Ishikawa (cell line): ENCODE results near the gene ZNF778.

Experiments
- CEBPB ChIP-seq: IDR thresholded peaks from 2 replicates; pipeline ENCODE4 v1.6.1; 2012
- CREB1 ChIP-seq: IDR thresholded peaks from 2 replicates; pipeline ENCODE4 v1.6.1; 2012; ENCODE audit warnings: low read depth
- EGR1 ChIP-seq: IDR thresholded peaks from 2 replicates; pipeline ENCODE4 v1.6.1; 2012
- EP300 ChIP-seq: IDR thresholded peaks from 2 replicates; pipeline ENCODE4 v1.6.1; 2012; ENCODE audit warnings: borderline replicate concordance
- FOXM1 ChIP-seq: IDR thresholded peaks from 2 replicates; pipeline ENCODE4 v1.6.1; 2012; ENCODE audit warnings: low read depth, borderline replicate concordance
- MAX ChIP-seq: IDR thresholded peaks from 2 replicates; pipeline ENCODE4 v1.6.1; 2012
- NFIC ChIP-seq: IDR thresholded peaks from 2 replicates; pipeline ENCODE4 v1.6.1; 2012
- RAD21 ChIP-seq: IDR thresholded peaks from 2 replicates; pipeline ENCODE4 v1.6.1; 2012; ENCODE audit warnings: low read depth
- REST ChIP-seq: IDR thresholded peaks from 2 replicates; pipeline ENCODE4 v1.6.1; 2012; ENCODE audit warnings: low read depth, mild to moderate bottlenecking
- TAF1 ChIP-seq: IDR thresholded peaks from 2 replicates; pipeline ENCODE4 v1.6.1; 2012; ENCODE audit warnings: low read depth, mild to moderate bottlenecking
- TCF12 ChIP-seq: IDR thresholded peaks from 2 replicates; pipeline ENCODE4 v1.6.1; 2012; ENCODE audit warnings: low read depth
- TEAD4 ChIP-seq: IDR thresholded peaks from 2 replicates; pipeline ENCODE4 v1.6.1; 2012
- YY1 ChIP-seq: IDR thresholded peaks from 2 replicates; pipeline ENCODE4 v1.6.1; 2012; ENCODE audit warnings: low read depth
- ZBTB7A ChIP-seq: IDR thresholded peaks from 2 replicates; pipeline ENCODE4 v1.6.1; 2012; ENCODE audit warnings: low read depth
- TF ChIP-seq, protein P1 (sequence below): IDR thresholded peaks from 2 replicates; pipeline ENCODE4 v1.6.1; 2012

The ZNF778 gene

DNA sequence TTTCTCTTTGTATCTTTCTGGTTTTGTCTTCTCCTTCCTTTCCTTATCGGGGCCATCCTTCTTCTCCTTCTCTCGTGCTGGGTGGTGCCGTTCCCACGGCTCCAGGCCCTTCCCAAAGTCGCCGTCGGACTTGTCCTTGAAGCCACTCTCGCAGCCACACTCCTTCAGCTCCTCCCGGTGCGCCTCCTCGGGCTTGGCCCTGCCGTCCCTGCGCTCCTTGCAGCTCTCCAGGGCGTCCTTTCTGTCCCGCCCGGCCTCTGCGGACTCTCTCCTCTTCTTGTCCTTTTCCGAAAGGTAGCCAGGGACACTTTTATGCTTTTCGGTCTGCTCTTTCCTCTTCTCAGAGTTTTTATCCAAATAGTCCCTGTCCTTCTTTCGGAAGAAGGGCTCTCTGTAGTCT is 65.9 kb downstream of the ZNF778 start:
- TF ChIP-seq REST: no peak
- TF ChIP-seq EP300: no peak
- no peak for TF ChIP-seq CEBPB

- TF ChIP-seq MAX (no peak), NFIC (no peak), TCF12 (no peak), RAD21 (no peak), EP300 (no peak), EGR1 (no peak), FOXM1 (no peak), CREB1 (no peak), TEAD4 (no peak), ZBTB7A (no peak), YY1 (no peak), CEBPB (no peak), TAF1 (no peak), REST (no peak)
- TF ChIP-seq, protein P1, sequence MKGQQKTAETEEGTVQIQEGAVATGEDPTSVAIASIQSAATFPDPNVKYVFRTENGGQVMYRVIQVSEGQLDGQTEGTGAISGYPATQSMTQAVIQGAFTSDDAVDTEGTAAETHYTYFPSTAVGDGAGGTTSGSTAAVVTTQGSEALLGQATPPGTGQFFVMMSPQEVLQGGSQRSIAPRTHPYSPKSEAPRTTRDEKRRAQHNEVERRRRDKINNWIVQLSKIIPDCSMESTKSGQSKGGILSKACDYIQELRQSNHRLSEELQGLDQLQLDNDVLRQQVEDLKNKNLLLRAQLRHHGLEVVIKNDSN: no peak
These were observed 67.9 kb downstream of the ZNF778 start for GRCh38 chr16:89285381-89285780.

- no peak for TF ChIP-seq TCF12
- TF ChIP-seq CREB1: no peak
- TF ChIP-seq YY1: no peak
- TF ChIP-seq REST: no peak
- no peak for TF ChIP-seq EGR1
- no peak for TF ChIP-seq TEAD4
- no peak for TF ChIP-seq CEBPB
- no peak for TF ChIP-seq NFIC
- no peak for TF ChIP-seq TAF1
- TF ChIP-seq ZBTB7A: no peak
- no peak for TF ChIP-seq RAD21
- TF ChIP-seq, protein P1: no peak
- no peak for TF ChIP-seq FOXM1
- TF ChIP-seq EP300: no peak
- no peak for TF ChIP-seq MAX
These were observed 68.6 kb downstream of the ZNF778 start for GRCh38 chr16:89286096-89286495.
